Mesothelial cell of epicardium (in vitro differentiated cells): ENCODE data around the gene TIAM1. TPM values are rescaled to one million over a fixed set of nuclear protein-coding genes. Genes with fewer than 3 reads are reported as not detected.

Experiments used
- DNase-seq, 2 experiments: peaks; one replicate each; pipeline ENCODE4 v3.0.0; 2021; ENCODE audit warnings: low spot score in 2 of 2; ENCODE audit not compliant: unreplicated experiment in 2 of 2
- H3K27ac Mint-ChIP-seq: 2 replicates; pipeline ENCODE4 v1.8.0; 2021; ENCODE audit warnings: mixed read lengths
- H3K27me3 Mint-ChIP-seq: 2 replicates; pipeline ENCODE4 v1.8.0; 2021; ENCODE audit warnings: low read depth, mixed read lengths
- H3K36me3 Mint-ChIP-seq: 2 replicates; pipeline ENCODE4 v1.8.0; 2021; ENCODE audit warnings: mixed read lengths
- H3K4me1 Mint-ChIP-seq: 2 replicates; pipeline ENCODE4 v1.8.0; 2021; ENCODE audit warnings: mixed read lengths
- H3K4me3 Mint-ChIP-seq: 2 replicates; pipeline ENCODE4 v1.8.0; 2021; ENCODE audit warnings: mild to moderate bottlenecking, moderate library complexity, mixed read lengths
- H3K9me3 Mint-ChIP-seq: 2 replicates; pipeline ENCODE4 v1.8.0; 2021; ENCODE audit warnings: mixed read lengths
- total RNA-seq: library from RNA; stranded (reverse); gene quantifications from 3 replicates; pipeline ENCODE4 v1.2.1, GENCODE V29; 2021
- TF ChIP-seq, protein P1 (sequence below): fragments of 200-600 bp; sonication (generic); IDR thresholded peaks from one replicate; pipeline ENCODE4 v1.5.0; 2021; ENCODE audit warnings: antibody characterized with exemption; ENCODE audit not compliant: unreplicated experiment

TIAM1 gene
- total RNA-seq, 1 donor from 2014 or later, result 53.4 TPM

DNA sequence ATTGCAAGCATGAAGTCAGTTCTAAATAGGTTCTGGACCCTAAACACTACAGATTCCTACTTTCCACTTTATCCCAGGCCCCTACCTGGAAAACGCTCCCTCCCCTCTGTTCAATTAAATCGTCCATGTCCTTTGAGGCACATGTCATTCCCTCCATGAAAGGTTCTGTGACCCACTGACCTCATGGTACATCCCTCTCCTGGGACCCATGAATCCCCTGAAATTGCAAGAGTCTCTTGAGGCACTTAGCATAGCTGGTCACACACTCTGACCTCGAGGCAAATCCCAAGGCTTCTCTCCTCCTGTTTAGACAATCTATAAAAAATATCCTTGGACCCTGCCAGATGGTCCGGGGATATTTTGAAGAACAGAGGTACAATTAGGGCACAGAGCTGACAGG, 271.5 kb downstream of the TIAM1 start:
- no peak for DNase-seq
- TF ChIP-seq, protein P1, sequence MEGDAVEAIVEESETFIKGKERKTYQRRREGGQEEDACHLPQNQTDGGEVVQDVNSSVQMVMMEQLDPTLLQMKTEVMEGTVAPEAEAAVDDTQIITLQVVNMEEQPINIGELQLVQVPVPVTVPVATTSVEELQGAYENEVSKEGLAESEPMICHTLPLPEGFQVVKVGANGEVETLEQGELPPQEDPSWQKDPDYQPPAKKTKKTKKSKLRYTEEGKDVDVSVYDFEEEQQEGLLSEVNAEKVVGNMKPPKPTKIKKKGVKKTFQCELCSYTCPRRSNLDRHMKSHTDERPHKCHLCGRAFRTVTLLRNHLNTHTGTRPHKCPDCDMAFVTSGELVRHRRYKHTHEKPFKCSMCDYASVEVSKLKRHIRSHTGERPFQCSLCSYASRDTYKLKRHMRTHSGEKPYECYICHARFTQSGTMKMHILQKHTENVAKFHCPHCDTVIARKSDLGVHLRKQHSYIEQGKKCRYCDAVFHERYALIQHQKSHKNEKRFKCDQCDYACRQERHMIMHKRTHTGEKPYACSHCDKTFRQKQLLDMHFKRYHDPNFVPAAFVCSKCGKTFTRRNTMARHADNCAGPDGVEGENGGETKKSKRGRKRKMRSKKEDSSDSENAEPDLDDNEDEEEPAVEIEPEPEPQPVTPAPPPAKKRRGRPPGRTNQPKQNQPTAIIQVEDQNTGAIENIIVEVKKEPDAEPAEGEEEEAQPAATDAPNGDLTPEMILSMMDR, result no peak

More for the DNA sequence above, 271.5 kb downstream of the TIAM1 start:
- H3K4me3 Mint-ChIP-seq, result no peak overlapping the region
- H3K27me3 Mint-ChIP-seq, result peaks cover 11% of the 10 kb centered on the region
- H3K4me1 Mint-ChIP-seq, result peaks cover 3% of the 10 kb centered on the region
- H3K27ac Mint-ChIP-seq, result no peak overlapping the region
- H3K9me3 Mint-ChIP-seq, result no peaks in the 10 kb centered on the region
- H3K36me3 Mint-ChIP-seq, result no peaks in the 10 kb centered on the region
